Measurements from ENCODE around the gene KIF21A. TPM values are rescaled to one million over a fixed set of nuclear protein-coding genes. Genes with fewer than 3 reads are reported as not detected.

KIF21A gene
- total and polyA plus RNA-seq, 2 donors (not counting 3 experiments of a cell fraction or from before 2014, with no cell fraction given) = 1.8 to 10.1 TPM

DNA sequence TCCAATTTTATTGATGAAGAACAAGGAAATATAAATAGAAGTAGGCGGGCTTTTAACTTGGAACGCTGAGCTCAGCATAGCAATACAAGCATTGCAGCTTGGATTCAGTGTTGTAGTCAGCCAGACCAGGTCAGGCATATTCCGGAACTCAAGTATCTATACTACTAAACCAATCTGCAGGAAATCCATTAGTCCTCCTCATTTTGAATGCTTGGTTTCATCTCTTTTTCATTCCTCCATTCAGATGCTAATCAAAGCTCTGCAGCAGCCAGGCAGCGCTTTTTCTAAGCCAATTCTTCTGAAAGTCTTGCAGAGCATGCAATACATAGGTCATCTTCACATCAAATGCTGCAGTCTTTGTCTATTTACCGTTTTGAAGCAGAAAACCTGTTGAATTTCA is 49.0 kb downstream of the KIF21A start:
- H3K79me2 ChIP-seq (ENCODE audit: control insufficient read depth, insufficient read depth, low read length) = no peaks in the 10 kb centered on the region
- no peaks in the 10 kb centered on the region for H3K9me1 ChIP-seq (replicated peaks; ENCODE audit: control insufficient read depth, extremely low read depth, insufficient read depth, low read length)
- no peaks in the 10 kb centered on the region for H3K4me1 ChIP-seq (ENCODE audit: control insufficient read depth, extremely low read depth, insufficient read depth, low read length)
- no peaks in the 10 kb centered on the region for H4K20me1 ChIP-seq (replicated peaks; ENCODE audit: control insufficient read depth, extremely low read depth, insufficient read depth, low read length)
- no peak overlapping the region for H3K4me3 ChIP-seq (replicated peaks in 1 of 3; ENCODE audit: insufficient read depth in 1 of 3, low read depth in 1 of 3, low read length in 3 of 3)
- intact Hi-C loops (cut with micrococcal nuclease) = loop anchor here (2.0 kb wide), 1 partner anchor 21 kb away; no protein-coding TSS in a partner anchor
- no TSS peak for BruUV-seq (replicated peaks)
- no peak overlapping the region for H3K4me2 ChIP-seq (ENCODE audit: insufficient read depth, low read length)
- no peak overlapping the region for H3K27ac ChIP-seq (ENCODE audit: insufficient read depth, low read depth, low read length)
- H3K36me3 ChIP-seq (ENCODE audit: control insufficient read depth in 2 of 2, extremely low read depth in 1 of 2, insufficient read depth in 2 of 2, low read length in 2 of 2) = no peaks in the 10 kb centered on the region
- FAIRE-seq = no peak
- dilution Hi-C loops (cut with MboI; ENCODE audit: extremely low pct_ligation_motif_present, low sequenced_read_pairs) = no loop called here
- no peak overlapping the region for H2AFZ ChIP-seq (ENCODE audit: low read depth, low read length)
- TF ChIP-seq, protein P1, sequence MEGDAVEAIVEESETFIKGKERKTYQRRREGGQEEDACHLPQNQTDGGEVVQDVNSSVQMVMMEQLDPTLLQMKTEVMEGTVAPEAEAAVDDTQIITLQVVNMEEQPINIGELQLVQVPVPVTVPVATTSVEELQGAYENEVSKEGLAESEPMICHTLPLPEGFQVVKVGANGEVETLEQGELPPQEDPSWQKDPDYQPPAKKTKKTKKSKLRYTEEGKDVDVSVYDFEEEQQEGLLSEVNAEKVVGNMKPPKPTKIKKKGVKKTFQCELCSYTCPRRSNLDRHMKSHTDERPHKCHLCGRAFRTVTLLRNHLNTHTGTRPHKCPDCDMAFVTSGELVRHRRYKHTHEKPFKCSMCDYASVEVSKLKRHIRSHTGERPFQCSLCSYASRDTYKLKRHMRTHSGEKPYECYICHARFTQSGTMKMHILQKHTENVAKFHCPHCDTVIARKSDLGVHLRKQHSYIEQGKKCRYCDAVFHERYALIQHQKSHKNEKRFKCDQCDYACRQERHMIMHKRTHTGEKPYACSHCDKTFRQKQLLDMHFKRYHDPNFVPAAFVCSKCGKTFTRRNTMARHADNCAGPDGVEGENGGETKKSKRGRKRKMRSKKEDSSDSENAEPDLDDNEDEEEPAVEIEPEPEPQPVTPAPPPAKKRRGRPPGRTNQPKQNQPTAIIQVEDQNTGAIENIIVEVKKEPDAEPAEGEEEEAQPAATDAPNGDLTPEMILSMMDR (IDR thresholded peaks at IDR 0.05; ENCODE audit: extremely low read depth in 1 of 2, insufficient read depth in 1 of 2, low read depth in 1 of 2, low read length in 2 of 2) = no peak
- no peak for TF ChIP-seq EZH2 (IDR thresholded peaks at IDR 0.05; ENCODE audit: borderline replicate concordance, low read depth, low read length, severe bottlenecking)
- TF ChIP-seq GATA2 (IDR thresholded peaks at IDR 0.05; ENCODE audit: insufficient read depth, insufficient read length, low read depth, low read length) = no peak
- TF ChIP-seq POLR2A (IDR thresholded peaks at IDR 0.05; ENCODE audit: low read depth, low read length) = no peak
- TF ChIP-seq FOS (IDR thresholded peaks at IDR 0.05; ENCODE audit: borderline replicate concordance, insufficient read depth, low read length) = no peak
- TF ChIP-seq POLR2AphosphoS5 (IDR thresholded peaks at IDR 0.05; ENCODE audit: insufficient read depth, low read depth, low read length) = no peak
- TF ChIP-seq JUN (IDR thresholded peaks at IDR 0.05; ENCODE audit: borderline replicate concordance, insufficient read depth, insufficient read length, low read depth) = no peak
- no peak for TF ChIP-seq MYC (IDR thresholded peaks at IDR 0.05; ENCODE audit: low read depth, low read length)
- no peak for TF ChIP-seq MAX (IDR thresholded peaks at IDR 0.05; ENCODE audit: insufficient read depth, insufficient read length)
- H3K9me3 ChIP-seq (replicated peaks; ENCODE audit: control insufficient read depth, insufficient read depth, low read length) = no peaks in the 10 kb centered on the region
- CTCF ChIA-PET = interaction anchor here (1.2 kb wide), 1 partner anchor 11 kb away, joined by 4 read pairs; no protein-coding TSS in a partner anchor
- no peaks in the 10 kb centered on the region for H3K27me3 ChIP-seq (ENCODE audit: control insufficient read depth in 2 of 2, insufficient read depth in 2 of 2, low read length in 2 of 2)
- POLR2A ChIA-PET = no interaction called here
- H3K9ac ChIP-seq (replicated peaks; ENCODE audit: extremely low read depth, insufficient read depth, low read length) = no peak overlapping the region
- no peak for DNase-seq (ENCODE audit: low read depth, low spot score)

Data from endothelial cell of umbilical vein (primary cell).